IMR-90 (cell line): ENCODE measurements around the gene TAS1R1. TPM values are rescaled to one million over a fixed set of nuclear protein-coding genes. Genes with fewer than 3 reads are reported as not detected.

Source experiments
- ATAC-seq: fragments of 200-7000 bp; cut with Tn5 transposase; 2 replicates; pipeline ENCODE4 v1.9.1; 2020; ENCODE audit warnings: low read depth, mild to moderate bottlenecking, moderate library complexity
- BruUV-seq: library from RNA; stranded (reverse); fragments of 400-500 nt; replicated peaks from 2 replicates; lab custom pipeline; 2021; lab: Mats Ljungman, UMichigan
- CTCF ChIA-PET: fragments of 300-600 bp; formaldehyde crosslinking; extraction: SDS; loops from one replicate; lab custom pipeline; 2021; ENCODE audit warnings: antibody characterized with exemption; lab: Yijun Ruan, JAX
- POLR2A ChIA-PET: fragments of 300-600 bp; sonication (Branson Sonifier 250); formaldehyde crosslinking; loops from one replicate; lab custom pipeline; 2022; ENCODE audit warnings: antibody characterized with exemption; ENCODE audit not compliant: unreplicated experiment; lab: Charles Lee
- DNase-seq: peaks from one replicate; pipeline ENCODE4 v3.0.0; 2013
- H2AFZ ChIP-seq: replicated peaks from 2 replicates; pipeline ENCODE3; 2013; ENCODE audit warnings: low read length, mild to moderate bottlenecking; ENCODE audit not compliant: poor library complexity
- H2AK5ac ChIP-seq: 2 replicates; pipeline ENCODE4 v1.6.1; 2013; ENCODE audit warnings: low read depth, low read length, inconsistent platforms
- H2AK9ac ChIP-seq: replicated peaks from 2 replicates; pipeline ENCODE3; 2013; ENCODE audit warnings: mild to moderate bottlenecking, low read depth, low read length, moderate library complexity; ENCODE audit not compliant: poor library complexity
- H2BK120ac ChIP-seq: 2 replicates; pipeline ENCODE4 v1.6.1; 2013; ENCODE audit warnings: low read depth, low read length, inconsistent platforms
- H2BK15ac ChIP-seq: 3 replicates; pipeline ENCODE4 v1.6.1; 2013; ENCODE audit warnings: low read depth, low read length, inconsistent platforms
- H2BK20ac ChIP-seq: 2 replicates; pipeline ENCODE4 v1.6.1; 2013; ENCODE audit warnings: low read depth, mild to moderate bottlenecking, inconsistent platforms, low read length, moderate library complexity
- H2BK5ac ChIP-seq: 2 replicates; pipeline ENCODE4 v1.6.1; 2013; ENCODE audit warnings: mild to moderate bottlenecking, low read depth, low read length, inconsistent platforms; ENCODE audit not compliant: poor library complexity, severe bottlenecking
- H3K14ac ChIP-seq: replicated peaks from 2 replicates; pipeline ENCODE4 v1.6.1; 2013; ENCODE audit warnings: low read depth, low read length, inconsistent platforms
- H3K18ac ChIP-seq: 2 replicates; pipeline ENCODE4 v1.6.1; 2013; ENCODE audit warnings: low read depth, low read length, control low read depth
- H3K23ac ChIP-seq: 2 replicates; pipeline ENCODE4 v1.6.1; 2013; ENCODE audit warnings: low read depth, low read length, inconsistent platforms
- H3K27ac ChIP-seq: 2 replicates; pipeline ENCODE4 v1.5.1; 2013; ENCODE audit warnings: mild to moderate bottlenecking, control low read depth, low read length; ENCODE audit not compliant: insufficient read depth
- H3K27me3 ChIP-seq: 2 replicates; pipeline ENCODE4 v1.6.1; 2013; ENCODE audit warnings: low read length; ENCODE audit not compliant: control insufficient read depth, insufficient read depth
- H3K36me3 ChIP-seq: 2 replicates; pipeline ENCODE4 v1.6.1; 2013; ENCODE audit warnings: low read length, mixed read lengths; ENCODE audit not compliant: control insufficient read depth, insufficient read depth
- H3K4ac ChIP-seq: 2 replicates; pipeline ENCODE4 v1.6.1; 2013; ENCODE audit warnings: low read depth, low read length, inconsistent platforms
- H3K4me1 ChIP-seq: 2 replicates; pipeline ENCODE4 v1.6.1; 2013; ENCODE audit warnings: low read length, mixed read lengths; ENCODE audit not compliant: control insufficient read depth, insufficient read depth
- H3K4me2 ChIP-seq: 2 replicates; pipeline ENCODE4 v1.6.1; 2013; ENCODE audit warnings: low read depth, mild to moderate bottlenecking, control low read depth, low read length, moderate library complexity
- H3K4me3 ChIP-seq: 2 replicates; pipeline ENCODE4 v1.5.1; 2013; ENCODE audit warnings: low read depth, mild to moderate bottlenecking, control low read depth, low read length, moderate library complexity; ENCODE audit not compliant: insufficient read depth
- H3K56ac ChIP-seq: 2 replicates; pipeline ENCODE4 v1.6.1; 2013; ENCODE audit warnings: low read length, inconsistent platforms; ENCODE audit not compliant: insufficient read depth; ENCODE audit errors: extremely low read depth
- H3K79me1 ChIP-seq, 2 experiments: 2 replicates each; pipeline ENCODE4 v1.6.1; 2013; ENCODE audit warnings: low read length in 2 of 2, inconsistent platforms in 1 of 2, low read depth in 1 of 2
- H3K9ac ChIP-seq: 2 replicates; pipeline ENCODE4 v1.6.1; 2013; ENCODE audit warnings: low read depth, low read length, control low read depth
- H3K9me1 ChIP-seq: 2 replicates; pipeline ENCODE4 v1.6.1; 2013; ENCODE audit warnings: low read length, inconsistent platforms; ENCODE audit not compliant: insufficient read depth
- H3K9me3 ChIP-seq: 2 replicates; pipeline ENCODE4 v1.6.1; 2013; ENCODE audit warnings: low read length; ENCODE audit not compliant: control insufficient read depth, insufficient read depth
- H4K20me1 ChIP-seq: 2 replicates; pipeline ENCODE4 v1.6.1; 2013; ENCODE audit warnings: low read length, inconsistent platforms; ENCODE audit not compliant: insufficient read depth
- H4K5ac ChIP-seq: 2 replicates; pipeline ENCODE4 v1.6.1; 2013; ENCODE audit warnings: mild to moderate bottlenecking, low read depth, low read length, control low read depth
- H4K8ac ChIP-seq, 2 experiments: 2 replicates each; pipeline ENCODE4 v1.6.1; 2013; ENCODE audit warnings: low read depth in 2 of 2, low read length in 2 of 2, control low read depth in 1 of 2, inconsistent platforms in 1 of 2
- H4K91ac ChIP-seq: 2 replicates; pipeline ENCODE4 v1.6.1; 2013; ENCODE audit warnings: low read depth, low read length, inconsistent platforms; ENCODE audit not compliant: insufficient read depth
- BHLHE40 ChIP-seq: fragments of 150-350 bp; IDR thresholded peaks from 2 replicates; pipeline ENCODE4 v1.6.1; 2016; ENCODE audit warnings: mild to moderate bottlenecking, low read depth, low read length
- CEBPB ChIP-seq: IDR thresholded peaks from 2 replicates; pipeline ENCODE4 v1.6.1; 2012; ENCODE audit warnings: low read depth, low read length, improper control_type of control experiment
- CHD1 ChIP-seq: IDR thresholded peaks from 2 replicates; pipeline ENCODE4 v1.6.1; 2012; ENCODE audit warnings: low read depth, low read length, improper control_type of control experiment
- FOS ChIP-seq: fragments of 150-350 bp; IDR thresholded peaks from 2 replicates; pipeline ENCODE4 v1.6.1; 2016; ENCODE audit warnings: low read depth, low read length
- MAFK ChIP-seq: IDR thresholded peaks from 2 replicates; pipeline ENCODE4 v1.6.1; 2012; ENCODE audit warnings: low read depth, low read length, improper control_type of control experiment
- MAZ ChIP-seq: IDR thresholded peaks from 2 replicates; pipeline ENCODE4 v1.6.1; 2012; ENCODE audit warnings: low read depth, mild to moderate bottlenecking, low read length, improper control_type of control experiment, moderate library complexity, borderline replicate concordance
- MXI1 ChIP-seq: IDR thresholded peaks from 2 replicates; pipeline ENCODE4 v1.6.1; 2012; ENCODE audit warnings: low read depth, mild to moderate bottlenecking, low read length, moderate library complexity, borderline replicate concordance
- NFE2L2 ChIP-seq: fragments of 150-350 bp; IDR thresholded peaks from 2 replicates; pipeline ENCODE4 v1.6.1; 2016; ENCODE audit warnings: low read depth, mild to moderate bottlenecking, low read length
- POLR2A ChIP-seq: IDR thresholded peaks from 2 replicates; pipeline ENCODE4 v1.6.1; 2012; ENCODE audit warnings: mild to moderate bottlenecking, low read depth, low read length
- RAD21 ChIP-seq: IDR thresholded peaks from 2 replicates; pipeline ENCODE4 v1.6.1; 2012; ENCODE audit warnings: low read length, improper control_type of control experiment
- RFX5 ChIP-seq: IDR thresholded peaks from 2 replicates; pipeline ENCODE4 v1.8.0; 2012; ENCODE audit warnings: low read depth, mild to moderate bottlenecking, low read length, moderate library complexity
- SMC3 ChIP-seq: fragments of 150-350 bp; IDR thresholded peaks from 2 replicates; pipeline ENCODE4 v1.6.1; 2016; ENCODE audit warnings: low read depth, mild to moderate bottlenecking, antibody characterized with exemption, low read length, moderate library complexity
- WGBS, 2 experiments: methylation state at CpG; one replicate each; pipeline versions ENCODE4 v1.1.5 to v1.1.7; 2013; ENCODE audit warnings: missing lambda C conversion rate in 2 of 2; ENCODE audit not compliant: insufficient read length in 1 of 2; ENCODE audit errors: extremely low coverage in 2 of 2; 5-methylcytosine and 5-hydroxymethylcytosine counted together
- dilution Hi-C: fragments of 300-500 bp; cut with HindIII; formaldehyde crosslinking; loops from one replicate; pipeline ENCODE4 v1.14.3; 2018; ENCODE audit warnings: low sequenced_read_pairs; ENCODE audit not compliant: unreplicated experiment
- in situ Hi-C: fragments of 300-500 bp; cut with MboI; formaldehyde crosslinking; loops from 3 replicates; pipeline ENCODE4 v1.14.3; 2019; ENCODE audit warnings: low sequenced_read_pairs, inconsistent platforms, mixed read lengths
- intact Hi-C: fragments of 100-400 bp; cut with micrococcal nuclease; formaldehyde crosslinking; loops from 2 replicates; pipeline ENCODE4 v1.10.0; 2022
- polyA plus RNA-seq, 3 experiments: library from polyadenylated mRNA; depleted of rRNA; stranded (reverse); fragments of >200 nt; gene quantifications; 2 replicates each; pipeline ENCODE4 v1.2.3, GENCODE V29; 2012; ENCODE audit warnings: low replicate concordance in 1 of 3
- total RNA-seq: library from RNA; depleted of rRNA; stranded (reverse); fragments of >200 nt; gene quantifications from 2 replicates; pipeline ENCODE4 v1.2.3, GENCODE V29; 2012
- TF ChIP-seq, protein P1 (sequence below): fragments of 150-350 bp; IDR thresholded peaks from 2 replicates; pipeline ENCODE4 v1.6.1; 2017; ENCODE audit warnings: mild to moderate bottlenecking, antibody characterized with exemption, low read length, low read depth
- TF ChIP-seq, protein P2 (sequence below): conservative IDR thresholded peaks from 2 replicates; pipeline ENCODE4 v1.5.1; 2012; ENCODE audit warnings: mild to moderate bottlenecking, low read depth, low read length, improper control_type of control experiment
- TF ChIP-seq, protein P3 (sequence below): fragments of 150-350 bp; IDR thresholded peaks from 2 replicates; pipeline ENCODE4 v1.6.1; 2016; ENCODE audit warnings: low read depth, mild to moderate bottlenecking, low read length, moderate library complexity, borderline replicate concordance

TAS1R1 gene
- total and polyA plus RNA-seq, 2 of the 4 experiments (the other 2 are of a cell fraction): 0.05 TPM; not detected in 1

DNA sequence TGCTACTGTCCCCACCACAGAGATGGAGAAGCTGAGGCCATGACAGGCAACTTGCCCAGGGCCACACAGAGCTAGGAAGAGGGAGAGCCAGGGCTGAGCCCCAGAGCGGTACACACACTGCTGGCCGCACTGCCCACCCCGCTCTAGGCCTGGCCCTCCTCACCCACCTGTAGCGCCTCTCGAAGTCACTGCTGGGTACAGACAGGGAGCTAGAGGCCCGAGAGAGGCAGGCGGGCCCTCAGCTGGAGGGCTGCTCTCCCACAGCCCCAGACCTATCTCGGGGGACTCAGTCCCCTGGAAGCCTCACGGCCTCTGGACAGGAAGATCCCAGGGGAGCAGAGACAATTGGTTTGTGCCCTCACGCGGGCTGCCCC is 46.3 kb upstream of the TAS1R1 start:
- no peak overlapping the region for H3K4ac ChIP-seq
- no peak overlapping the region for H3K18ac ChIP-seq
- intact Hi-C loops: no loop called here
- H3K36me3 ChIP-seq: no peaks in the 10 kb centered on the region
- H3K4me2 ChIP-seq: no peak overlapping the region
- H4K5ac ChIP-seq: no peak overlapping the region
- no peak for DNase-seq
- no peak overlapping the region for H2AFZ ChIP-seq
- no peaks in the 10 kb centered on the region for H3K79me1 ChIP-seq
- peaks cover 4% of the 10 kb centered on the region; the same call in 1 of the 2 replicates for H3K27me3 ChIP-seq
- H3K56ac ChIP-seq: no peak overlapping the region
- H3K4me1 ChIP-seq: no peaks in the 10 kb centered on the region
- H3K4me3 ChIP-seq: no peak overlapping the region
- H3K9me3 ChIP-seq: no peaks in the 10 kb centered on the region
- no peak overlapping the region for H3K14ac ChIP-seq
- no peak overlapping the region for H3K23ac ChIP-seq
- no peak overlapping the region for H2BK20ac ChIP-seq
- no peak overlapping the region for H2AK5ac ChIP-seq
- H4K8ac ChIP-seq: no peak overlapping the region
- H4K20me1 ChIP-seq: no peaks in the 10 kb centered on the region
- H2BK120ac ChIP-seq: no peak overlapping the region
- no peak for TF ChIP-seq RFX5
- TF ChIP-seq POLR2A: no peak
- no peak for TF ChIP-seq BHLHE40
- TF ChIP-seq, protein P1, sequence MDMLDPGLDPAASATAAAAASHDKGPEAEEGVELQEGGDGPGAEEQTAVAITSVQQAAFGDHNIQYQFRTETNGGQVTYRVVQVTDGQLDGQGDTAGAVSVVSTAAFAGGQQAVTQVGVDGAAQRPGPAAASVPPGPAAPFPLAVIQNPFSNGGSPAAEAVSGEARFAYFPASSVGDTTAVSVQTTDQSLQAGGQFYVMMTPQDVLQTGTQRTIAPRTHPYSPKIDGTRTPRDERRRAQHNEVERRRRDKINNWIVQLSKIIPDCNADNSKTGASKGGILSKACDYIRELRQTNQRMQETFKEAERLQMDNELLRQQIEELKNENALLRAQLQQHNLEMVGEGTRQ: no peak
- TF ChIP-seq FOS: no peak
- TF ChIP-seq RAD21: no peak
- no peak for TF ChIP-seq CHD1
- TF ChIP-seq CEBPB: no peak
- TF ChIP-seq, protein P2, sequence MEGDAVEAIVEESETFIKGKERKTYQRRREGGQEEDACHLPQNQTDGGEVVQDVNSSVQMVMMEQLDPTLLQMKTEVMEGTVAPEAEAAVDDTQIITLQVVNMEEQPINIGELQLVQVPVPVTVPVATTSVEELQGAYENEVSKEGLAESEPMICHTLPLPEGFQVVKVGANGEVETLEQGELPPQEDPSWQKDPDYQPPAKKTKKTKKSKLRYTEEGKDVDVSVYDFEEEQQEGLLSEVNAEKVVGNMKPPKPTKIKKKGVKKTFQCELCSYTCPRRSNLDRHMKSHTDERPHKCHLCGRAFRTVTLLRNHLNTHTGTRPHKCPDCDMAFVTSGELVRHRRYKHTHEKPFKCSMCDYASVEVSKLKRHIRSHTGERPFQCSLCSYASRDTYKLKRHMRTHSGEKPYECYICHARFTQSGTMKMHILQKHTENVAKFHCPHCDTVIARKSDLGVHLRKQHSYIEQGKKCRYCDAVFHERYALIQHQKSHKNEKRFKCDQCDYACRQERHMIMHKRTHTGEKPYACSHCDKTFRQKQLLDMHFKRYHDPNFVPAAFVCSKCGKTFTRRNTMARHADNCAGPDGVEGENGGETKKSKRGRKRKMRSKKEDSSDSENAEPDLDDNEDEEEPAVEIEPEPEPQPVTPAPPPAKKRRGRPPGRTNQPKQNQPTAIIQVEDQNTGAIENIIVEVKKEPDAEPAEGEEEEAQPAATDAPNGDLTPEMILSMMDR: no peak
- no peak for TF ChIP-seq NFE2L2
- TF ChIP-seq MAFK: no peak
- TF ChIP-seq MXI1: no peak
- no peak for TF ChIP-seq SMC3
- TF ChIP-seq, protein P3, sequence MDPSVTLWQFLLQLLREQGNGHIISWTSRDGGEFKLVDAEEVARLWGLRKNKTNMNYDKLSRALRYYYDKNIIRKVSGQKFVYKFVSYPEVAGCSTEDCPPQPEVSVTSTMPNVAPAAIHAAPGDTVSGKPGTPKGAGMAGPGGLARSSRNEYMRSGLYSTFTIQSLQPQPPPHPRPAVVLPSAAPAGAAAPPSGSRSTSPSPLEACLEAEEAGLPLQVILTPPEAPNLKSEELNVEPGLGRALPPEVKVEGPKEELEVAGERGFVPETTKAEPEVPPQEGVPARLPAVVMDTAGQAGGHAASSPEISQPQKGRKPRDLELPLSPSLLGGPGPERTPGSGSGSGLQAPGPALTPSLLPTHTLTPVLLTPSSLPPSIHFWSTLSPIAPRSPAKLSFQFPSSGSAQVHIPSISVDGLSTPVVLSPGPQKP: no peak
- no peak for TF ChIP-seq MAZ
- in situ Hi-C loops: no loop called here
- no peak overlapping the region for H3K9ac ChIP-seq
- H2BK5ac ChIP-seq: no peak overlapping the region
- H3K9me1 ChIP-seq: no peaks in the 10 kb centered on the region
- H4K91ac ChIP-seq: no peak overlapping the region
- WGBS, 2 experiments: 91% methylated on average over 3 of the region's 11 CpGs; no CpG with 5 or more reads in 1 of the 2 experiments
- BruUV-seq: no TSS peak
- no peak overlapping the region for H2BK15ac ChIP-seq
- dilution Hi-C loops: no loop called here
- H2AK9ac ChIP-seq: peak overlapping the region; percentile 16
- CTCF ChIA-PET: no interaction called here
- POLR2A ChIA-PET: no interaction called here
- H3K27ac ChIP-seq: no peak overlapping the region
- ATAC-seq: no peak
